ENCODE measurements around the gene MAST2. TPM values are rescaled to one million over a fixed set of nuclear protein-coding genes. Genes with fewer than 3 reads are reported as not detected.

Gene MAST2
- total and polyA plus RNA-seq, 2 of the 4 experiments (the other 2 are of a cell fraction): 14.2 to 41.0 TPM

- no peak overlapping the region for H2BK5ac ChIP-seq (ENCODE audit: low read depth, low read length, poor library complexity, severe bottlenecking)
- H3K9me1 ChIP-seq (ENCODE audit: insufficient read depth, low read length): peaks cover 5% of the 10 kb centered on the region; the same call in 1 of the 2 replicates
- no peaks in the 10 kb centered on the region for H3K9me3 ChIP-seq (ENCODE audit: control insufficient read depth, insufficient read depth, low read length)
- no peak overlapping the region for H4K91ac ChIP-seq (ENCODE audit: insufficient read depth, low read depth, low read length)
- no peak overlapping the region for H3K4me3 ChIP-seq (ENCODE audit: insufficient read depth, low read depth, low read length)
- WGBS, 2 experiments (ENCODE audit: extremely low coverage in 2 of 2, insufficient read length in 1 of 2): no CpG with 5 or more reads among the region's 1 CpG
- H3K27ac ChIP-seq (ENCODE audit: insufficient read depth, low read length): no peak overlapping the region
- peaks cover 24 to 50% of the 10 kb centered on the region in 2 experiments for H3K79me1 ChIP-seq (ENCODE audit: low read depth in 1 of 2, low read length in 2 of 2)
- no peak overlapping the region for H4K8ac ChIP-seq (ENCODE audit: low read depth in 2 of 2, low read length in 2 of 2)
- H3K18ac ChIP-seq (ENCODE audit: low read depth, low read length): no peak overlapping the region
- no peak overlapping the region for H2AK9ac ChIP-seq (replicated peaks; ENCODE audit: low read depth, low read length, poor library complexity)
- no peaks in the 10 kb centered on the region for H3K27me3 ChIP-seq (ENCODE audit: control insufficient read depth, insufficient read depth, low read length)
- no peak overlapping the region for H2AFZ ChIP-seq (replicated peaks; ENCODE audit: low read length, poor library complexity)
- no peak overlapping the region for H2AK5ac ChIP-seq (ENCODE audit: low read depth, low read length)
- no peak overlapping the region for H2BK20ac ChIP-seq (ENCODE audit: low read depth, low read length)
- no peak overlapping the region for H3K23ac ChIP-seq (ENCODE audit: low read depth, low read length)
- H2BK15ac ChIP-seq (ENCODE audit: low read depth, low read length): no peak overlapping the region
- ChIA-PET CTCF (no interaction called here), POLR2A (ENCODE audit: unreplicated experiment) (no interaction called here)
- no peaks in the 10 kb centered on the region for H3K36me3 ChIP-seq (ENCODE audit: control insufficient read depth, insufficient read depth, low read length)
- no peak overlapping the region for H3K4me2 ChIP-seq (ENCODE audit: low read depth, low read length)
- H3K56ac ChIP-seq (ENCODE audit: extremely low read depth, insufficient read depth, low read length): no peak overlapping the region
- DNase-seq (no peak), ATAC-seq (ENCODE audit: low read depth) (no peak)
- H2BK120ac ChIP-seq (ENCODE audit: low read depth, low read length): no peak overlapping the region
- no TSS peak for BruUV-seq (replicated peaks)
- no peak overlapping the region for H3K14ac ChIP-seq (replicated peaks; ENCODE audit: low read depth, low read length)
- H4K20me1 ChIP-seq (ENCODE audit: insufficient read depth, low read length): no peaks in the 10 kb centered on the region
- no peak overlapping the region for H4K5ac ChIP-seq (ENCODE audit: low read depth, low read length)
- in situ Hi-C loops (cut with MboI; ENCODE audit: low sequenced_read_pairs): no loop called here
- dilution Hi-C loops (cut with HindIII; ENCODE audit: low sequenced_read_pairs, unreplicated experiment): no loop called here
- H3K4me1 ChIP-seq (ENCODE audit: control insufficient read depth, insufficient read depth, low read length): peaks cover 6% of the 10 kb centered on the region; the same call in 1 of the 2 replicates
- no peak overlapping the region for H3K4ac ChIP-seq (ENCODE audit: low read depth, low read length)
- intact Hi-C loops (cut with micrococcal nuclease): no loop called here
- TF ChIP-seq POLR2A (IDR thresholded peaks at IDR 0.05; ENCODE audit: low read depth, low read length): no peak
- no peak for TF ChIP-seq BHLHE40 (IDR thresholded peaks at IDR 0.05; ENCODE audit: low read depth, low read length)
- no peak for TF ChIP-seq CEBPB (IDR thresholded peaks at IDR 0.05; ENCODE audit: low read depth, low read length)
- no peak for TF ChIP-seq ELK1 (IDR thresholded peaks at IDR 0.05; ENCODE audit: borderline replicate concordance, low read depth, low read length)
- no peak for TF ChIP-seq MAZ (IDR thresholded peaks at IDR 0.05; ENCODE audit: borderline replicate concordance, low read depth, low read length)
- TF ChIP-seq USF2 (IDR thresholded peaks at IDR 0.05; ENCODE audit: low read depth, low read length): no peak
- no peak for TF ChIP-seq CTCF (conservative IDR thresholded peaks at IDR 0.05; ENCODE audit: low read depth, low read length)
- no peak for TF ChIP-seq SMC3 (IDR thresholded peaks at IDR 0.05; ENCODE audit: low read depth, low read length)
- no peak for TF ChIP-seq RFX5 (IDR thresholded peaks at IDR 0.05; ENCODE audit: low read depth, low read length)
- TF ChIP-seq CHD1 (IDR thresholded peaks at IDR 0.05; ENCODE audit: low read depth, low read length): no peak
- no peak for TF ChIP-seq MAFK (IDR thresholded peaks at IDR 0.05; ENCODE audit: low read depth, low read length)
- TF ChIP-seq RAD21 (IDR thresholded peaks at IDR 0.05; ENCODE audit: low read length): no peak
- TF ChIP-seq FOS (IDR thresholded peaks at IDR 0.05; ENCODE audit: low read depth, low read length): no peak
- no peak overlapping the region for H3K9ac ChIP-seq (ENCODE audit: low read depth, low read length)
Measured at GRCh38 chr1:45943185-45943584, 139.8 kb downstream of the MAST2 start.

Measured in IMR-90 (cell line).